ENCODE data around the gene ANKRD9.
"Not testable (repeated sequence)": the region's sequence is repeated elsewhere in the genome, so short reads cannot be mapped to it uniquely, and the experiment has no call there.

Gene ANKRD9, protein sequence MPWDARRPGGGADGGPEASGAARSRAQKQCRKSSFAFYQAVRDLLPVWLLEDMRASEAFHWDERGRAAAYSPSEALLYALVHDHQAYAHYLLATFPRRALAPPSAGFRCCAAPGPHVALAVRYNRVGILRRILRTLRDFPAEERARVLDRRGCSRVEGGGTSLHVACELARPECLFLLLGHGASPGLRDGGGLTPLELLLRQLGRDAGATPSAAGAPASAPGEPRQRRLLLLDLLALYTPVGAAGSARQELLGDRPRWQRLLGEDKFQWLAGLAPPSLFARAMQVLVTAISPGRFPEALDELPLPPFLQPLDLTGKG

DNA sequence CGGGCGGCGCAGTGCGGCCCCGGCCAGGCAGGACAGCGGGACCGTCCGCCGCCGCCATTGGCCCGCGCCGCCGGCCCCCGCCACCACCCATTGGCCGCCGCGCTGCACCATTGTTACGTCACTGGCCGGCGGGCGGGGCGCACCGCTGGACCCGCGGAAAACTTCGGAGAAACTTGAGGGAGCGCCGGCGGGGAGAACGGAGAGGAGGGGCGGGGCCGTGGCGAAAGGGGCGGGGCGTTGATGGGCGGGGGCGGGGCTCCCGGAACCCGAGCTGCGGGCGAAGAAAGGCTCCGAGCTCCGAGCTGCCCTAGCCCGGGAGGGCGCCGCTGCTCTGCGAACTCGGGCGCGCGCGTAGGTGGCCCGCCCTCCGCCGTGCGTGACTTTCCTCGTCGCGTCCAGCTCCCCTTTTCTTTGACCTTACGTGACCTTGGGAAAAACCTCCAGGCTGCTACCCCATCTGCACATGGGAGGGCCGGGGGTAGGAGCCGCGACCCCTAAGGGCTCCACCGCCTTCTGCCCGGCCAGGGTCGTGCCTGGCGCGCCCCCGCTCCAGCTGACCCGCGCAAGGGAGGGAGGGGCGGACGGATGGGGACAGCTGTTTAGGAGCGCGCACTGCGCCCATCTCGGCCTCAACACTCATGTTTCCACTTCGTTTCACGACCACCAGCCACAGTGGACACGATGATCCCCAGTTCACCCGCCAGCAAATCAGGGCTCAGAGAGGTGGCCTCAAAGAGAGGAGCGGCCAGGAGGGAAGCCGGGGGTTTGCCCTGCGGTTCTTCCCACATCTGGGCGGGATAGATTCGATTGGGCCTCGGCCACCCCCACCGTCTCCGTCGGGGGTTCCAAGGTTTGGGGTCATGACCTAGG, at the start of gene ANKRD9:
Gene ANKRD9 (minus strand): TSS at position 31 of the 870 bp plus-strand sequence. CDS start 1,887 bp downstream, outside the sequence.
- DNase-seq (ENCODE audit: low read depth in 2 of 3, low spot score in 2 of 3), result peak; percentile 85 to 89 (median 86)

DNA sequence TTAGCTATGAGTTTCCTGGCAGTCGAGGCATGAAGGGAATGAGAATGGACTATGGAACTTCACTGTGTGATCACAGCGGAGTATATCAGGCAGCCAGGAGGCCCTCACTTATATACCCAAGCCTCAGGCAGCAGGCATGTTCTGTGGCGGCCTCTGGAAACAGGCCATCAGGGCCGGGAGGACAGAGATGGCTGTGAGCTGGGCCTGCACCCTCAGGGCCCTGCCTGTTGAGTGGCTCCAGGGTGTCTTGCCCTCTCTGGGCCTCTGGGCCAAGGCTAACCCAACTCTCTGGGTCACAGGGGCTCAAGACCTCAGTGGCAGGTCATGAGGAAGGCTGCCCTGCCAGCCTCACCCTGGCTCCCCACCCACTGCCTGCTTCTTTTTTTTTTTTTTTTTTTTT, 49.0 kb upstream of the ANKRD9 start:
- no peak for DNase-seq (ENCODE audit: low read depth in 2 of 3, low spot score in 2 of 3)

DNA sequence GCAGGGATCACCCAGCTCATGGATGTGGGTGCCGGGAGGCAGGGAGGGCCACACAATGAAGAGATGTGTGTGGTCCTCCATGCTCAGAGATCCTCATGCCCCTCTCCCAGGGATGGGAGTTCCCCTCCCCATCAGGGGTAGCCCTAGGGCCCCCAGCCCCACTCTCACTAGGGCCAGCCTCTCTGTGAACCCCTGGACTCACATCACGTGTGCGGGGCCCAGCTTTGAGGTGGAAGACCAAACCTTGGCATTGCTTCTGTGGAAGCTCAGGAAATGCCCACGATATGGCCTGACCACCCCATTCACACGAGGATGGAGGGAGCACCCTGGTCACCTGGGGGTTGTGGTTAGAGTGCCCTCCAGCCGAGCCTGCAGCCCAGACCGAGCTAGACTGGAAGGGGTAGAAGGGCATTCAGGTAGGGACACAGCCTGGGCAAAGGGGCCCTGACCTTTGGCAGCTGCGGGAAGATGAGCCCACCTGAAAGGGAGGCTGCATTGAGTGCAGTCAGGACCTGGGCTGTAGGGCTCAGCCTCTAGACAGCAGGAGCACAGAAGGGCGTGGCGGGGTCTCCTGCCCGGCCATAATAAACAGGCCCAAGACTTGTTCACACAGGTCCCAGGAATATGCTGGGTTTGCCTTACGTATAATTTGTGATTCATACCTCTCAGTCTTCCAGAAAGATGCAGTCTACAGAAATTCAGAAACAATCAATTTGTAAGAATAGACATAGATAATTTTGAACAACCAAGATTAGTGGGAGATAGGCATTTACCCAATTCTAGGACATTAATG, 48.1 kb upstream of the ANKRD9 start:
- no peak for DNase-seq (ENCODE audit: low read depth in 2 of 3, low spot score in 2 of 3)

DNA sequence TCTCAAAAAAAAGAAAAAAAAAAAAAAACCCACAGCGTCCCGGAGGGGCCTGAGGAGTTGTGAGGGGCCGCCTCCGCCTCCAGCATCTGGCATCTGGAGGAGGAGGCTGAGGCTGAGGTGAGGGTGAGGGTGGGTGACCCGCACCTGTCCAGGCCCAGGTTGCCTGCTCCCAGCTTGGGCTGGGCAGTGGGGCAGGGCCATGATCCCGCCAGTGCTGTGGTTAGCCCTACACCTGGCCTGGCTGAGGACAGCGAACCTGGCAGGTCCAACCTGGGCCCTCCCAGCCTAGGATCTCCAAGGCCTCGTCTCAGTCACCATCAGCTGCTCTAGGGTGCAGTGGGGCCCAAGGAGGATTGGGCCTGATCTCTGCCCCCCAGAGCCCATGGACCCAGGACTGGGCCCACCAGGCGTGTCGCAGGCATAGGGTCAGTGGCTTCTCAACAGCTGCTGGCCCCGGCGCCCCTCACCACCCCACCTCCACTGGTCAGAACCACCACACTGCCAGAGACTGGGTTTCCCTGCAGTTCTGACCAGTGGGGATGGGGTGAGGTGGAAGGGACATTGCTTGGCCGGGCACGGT, 46.6 kb upstream of the ANKRD9 start:
- no peak for DNase-seq (ENCODE audit: low read depth in 2 of 3, low spot score in 2 of 3)

DNA sequence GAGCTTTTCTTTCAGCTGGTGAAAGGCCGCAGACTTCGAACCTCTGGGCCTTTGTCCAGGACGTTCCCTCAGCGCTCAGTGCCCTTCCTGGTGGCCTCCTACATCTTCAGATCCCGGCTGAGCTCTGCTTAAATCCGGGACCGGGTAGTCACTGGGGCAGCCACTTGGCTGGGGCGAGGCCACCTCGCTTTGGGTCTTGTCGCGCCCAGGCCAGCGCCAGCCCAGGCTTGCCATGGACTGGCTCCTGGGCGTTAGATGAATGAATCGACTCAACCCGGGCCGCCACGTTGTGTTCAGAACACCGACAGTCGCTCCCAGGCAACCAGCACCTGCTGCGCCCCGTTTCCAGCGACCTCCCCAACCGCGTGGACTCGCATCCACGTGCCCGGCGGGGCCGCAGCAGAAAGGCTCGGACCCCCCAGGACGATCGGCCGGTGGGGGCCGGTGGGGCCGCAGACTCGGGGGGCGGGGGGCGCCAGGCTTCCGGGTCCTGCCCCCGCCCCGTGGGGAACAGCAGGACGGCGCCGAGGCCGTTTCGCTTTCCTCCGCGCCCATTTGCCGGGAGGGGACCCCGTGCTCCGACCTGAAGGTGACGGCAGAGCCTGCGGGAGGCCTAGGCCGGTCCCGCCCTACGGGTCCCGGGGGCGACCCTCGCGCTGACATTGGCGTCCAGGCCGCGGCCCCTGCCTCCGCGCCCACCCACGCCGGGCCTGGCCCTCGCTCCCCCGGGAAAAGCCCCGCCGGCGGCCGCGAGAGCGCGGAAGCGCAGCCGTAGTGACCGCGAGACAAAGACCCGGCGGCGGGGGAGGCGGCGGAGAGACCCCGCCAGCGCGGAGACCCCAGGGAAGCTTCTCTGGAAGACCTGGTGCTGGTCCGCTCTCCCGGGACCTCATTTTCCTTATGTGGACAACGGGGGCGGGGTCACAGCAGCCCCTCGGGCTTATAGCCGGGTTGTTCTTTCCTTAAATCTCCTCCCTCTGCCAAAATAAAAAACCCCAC, 45.5 kb upstream of the ANKRD9 start:
- DNase-seq (ENCODE audit: low read depth in 2 of 3, low spot score in 2 of 3), result peak; percentile 13 to 36 (median 34)

DNA sequence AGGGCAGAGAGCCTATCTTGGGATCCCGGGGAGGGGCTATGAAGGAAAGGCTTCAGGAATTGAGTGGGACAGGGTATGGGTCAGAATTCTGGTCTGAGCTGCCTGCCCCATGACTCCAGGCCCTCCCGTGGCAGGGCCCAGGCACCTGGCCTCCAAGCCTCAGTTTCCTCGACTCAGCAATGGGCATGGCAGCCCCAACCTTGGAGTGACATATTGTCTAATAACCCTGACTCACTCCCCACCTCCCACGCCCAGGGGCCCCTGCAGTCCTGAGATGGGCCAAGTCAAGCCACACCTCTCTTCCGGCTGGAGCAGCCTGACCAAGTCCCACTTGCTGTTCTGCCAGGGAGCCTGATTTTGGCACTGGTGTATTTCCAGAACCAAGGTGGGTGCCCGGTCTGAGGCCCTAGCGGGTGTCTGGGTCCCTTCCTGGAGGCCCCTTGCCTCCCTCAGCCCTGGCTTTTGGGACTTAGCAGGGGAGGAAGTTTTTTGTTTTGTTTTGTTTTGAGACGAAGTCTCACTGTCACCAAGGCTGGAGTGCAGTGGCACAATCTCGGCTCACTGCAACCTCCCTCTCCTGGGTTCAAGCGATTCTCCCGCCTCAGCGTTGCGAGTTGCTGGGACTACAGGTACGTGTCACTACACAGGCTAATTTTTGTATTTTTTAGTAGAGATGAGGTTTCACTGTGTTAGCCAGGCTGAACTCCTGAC, 42.6 kb upstream of the ANKRD9 start:
- DNase-seq (ENCODE audit: low read depth in 2 of 3, low spot score in 2 of 3), result peak in 1 of 3 experiments; percentile 10

DNA sequence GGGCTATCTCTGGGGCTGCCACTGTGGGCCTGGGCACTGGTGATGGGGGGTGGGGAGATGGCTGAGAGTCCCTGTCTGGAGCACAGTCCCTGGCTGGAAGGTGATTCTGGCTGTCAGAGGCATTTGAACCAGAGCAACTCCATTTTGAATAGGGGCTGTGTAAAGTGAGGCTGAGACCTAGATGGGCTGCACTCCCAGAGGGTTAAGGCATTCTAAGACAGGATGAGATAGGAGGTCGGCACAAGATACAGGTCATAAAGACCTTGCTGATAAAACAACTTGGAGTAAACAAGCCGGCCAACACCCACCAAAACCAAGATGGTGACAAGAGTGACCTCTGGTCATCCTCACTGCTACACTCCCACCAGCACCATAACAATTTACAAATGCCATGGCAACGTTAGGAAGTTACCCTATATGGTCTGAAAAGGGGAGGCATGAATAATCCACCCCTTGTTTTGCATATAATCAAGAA, 41.4 kb upstream of the ANKRD9 start:
- not testable (repeated sequence) for DNase-seq (ENCODE audit: low read depth in 2 of 3, low spot score in 2 of 3)

DNA sequence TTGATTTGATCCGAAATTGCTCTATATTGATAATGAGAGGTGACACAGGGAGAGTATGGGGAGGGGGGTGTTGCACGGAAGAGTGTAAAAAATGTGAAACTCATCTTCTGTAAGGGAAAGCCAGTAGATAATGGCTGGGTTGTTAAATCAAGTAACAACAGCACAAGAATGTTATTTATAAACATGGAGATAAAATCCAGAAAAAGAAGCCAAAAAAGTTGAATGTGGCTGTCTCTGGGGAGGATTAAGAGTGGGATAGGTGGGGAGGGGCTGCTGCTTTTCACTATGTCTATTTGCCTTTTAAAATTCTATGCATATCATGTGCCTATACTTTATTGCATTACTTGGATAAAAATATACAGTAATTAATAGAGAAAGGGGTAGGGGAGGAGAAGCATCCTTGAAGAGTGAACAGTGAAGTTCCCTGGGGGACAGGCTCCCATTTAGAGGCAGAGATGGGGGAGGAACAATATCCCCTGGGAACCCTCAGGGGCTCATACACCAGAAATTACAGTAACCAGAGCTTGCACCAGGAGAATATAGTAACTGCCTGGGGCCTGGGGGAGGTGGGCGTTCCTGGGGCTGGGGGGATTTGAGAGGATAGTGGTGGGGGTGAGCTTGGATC, 39.2 kb upstream of the ANKRD9 start:
- no peak for DNase-seq (ENCODE audit: low read depth in 2 of 3, low spot score in 2 of 3)

DNA sequence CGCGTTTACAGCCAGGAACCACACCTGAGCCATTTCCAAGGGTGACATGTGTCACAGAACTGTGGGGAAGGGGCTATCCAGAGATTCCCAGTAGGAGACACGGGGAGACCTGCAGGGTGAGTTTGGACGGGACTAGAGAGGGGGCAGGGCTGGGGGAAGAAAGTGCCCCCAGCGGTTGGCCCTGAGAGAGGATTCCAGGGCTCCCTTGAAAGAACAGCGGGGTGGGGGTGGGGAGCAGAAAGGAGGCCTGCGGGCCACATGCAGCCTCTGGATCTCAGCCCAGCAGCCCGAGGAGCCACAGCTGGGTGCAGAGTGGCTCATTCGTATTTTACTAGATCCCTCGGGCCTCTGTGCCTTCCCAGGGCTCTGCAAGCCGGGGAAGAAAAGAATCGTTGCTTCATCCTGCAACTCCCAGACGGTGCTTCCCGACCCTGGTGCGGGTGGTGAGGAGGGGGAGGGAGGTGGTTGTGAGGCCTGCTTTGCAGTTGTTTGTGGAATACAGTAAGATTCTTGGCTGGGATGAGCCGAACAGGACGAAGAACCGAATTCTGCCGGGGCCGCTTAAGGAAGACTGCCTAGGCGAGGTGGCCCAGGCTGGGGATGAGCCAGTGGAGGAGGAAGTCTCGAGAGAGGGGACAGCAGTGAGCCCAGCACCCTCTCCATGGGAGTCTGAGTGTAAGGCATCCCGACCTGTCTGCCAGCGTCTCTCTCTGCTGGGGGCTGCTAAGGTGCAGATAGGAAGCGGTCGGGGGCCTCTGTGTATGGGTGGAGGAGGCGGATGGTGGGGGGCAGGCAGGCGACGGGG, 36.1 kb upstream of the ANKRD9 start:
- DNase-seq (ENCODE audit: low read depth in 2 of 3, low spot score in 2 of 3), result no peak

DNA sequence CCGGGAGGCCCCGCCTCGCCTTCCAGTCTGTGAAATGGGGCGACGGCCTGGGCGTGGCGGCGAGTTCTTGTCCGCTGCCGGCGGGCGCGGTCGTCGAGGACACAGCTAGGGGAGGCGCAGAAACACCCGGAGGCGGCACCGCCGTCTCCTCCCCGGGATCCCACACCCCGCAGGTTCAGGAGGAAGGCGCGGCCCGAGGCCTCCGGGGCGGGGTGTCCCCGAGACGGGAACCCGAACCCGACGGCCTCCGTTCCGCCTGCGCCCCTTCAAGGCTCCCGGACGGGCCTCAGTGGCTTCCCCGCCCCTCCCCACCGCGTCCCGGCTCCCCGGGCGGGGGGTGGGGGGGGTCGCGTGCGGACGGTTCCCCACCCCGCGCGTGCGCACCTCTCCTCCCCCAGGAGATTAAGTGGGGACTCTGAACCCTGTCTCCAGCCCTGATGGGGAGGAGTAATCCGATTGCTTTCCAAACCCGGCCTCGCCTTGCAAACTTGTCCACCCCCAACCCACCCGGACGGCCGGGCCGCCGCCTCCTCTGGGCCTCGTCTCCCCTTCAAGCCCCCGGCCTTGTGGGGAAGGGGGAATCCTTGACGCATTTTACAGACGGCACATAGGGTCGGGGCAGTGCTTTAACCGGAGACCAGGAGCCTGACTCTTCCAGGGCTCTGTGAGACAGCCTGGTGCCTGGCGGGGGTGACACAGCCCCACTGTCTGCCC, 35.3 kb upstream of the ANKRD9 start:
- no peak for DNase-seq (ENCODE audit: low read depth in 2 of 3, low spot score in 2 of 3)

DNA sequence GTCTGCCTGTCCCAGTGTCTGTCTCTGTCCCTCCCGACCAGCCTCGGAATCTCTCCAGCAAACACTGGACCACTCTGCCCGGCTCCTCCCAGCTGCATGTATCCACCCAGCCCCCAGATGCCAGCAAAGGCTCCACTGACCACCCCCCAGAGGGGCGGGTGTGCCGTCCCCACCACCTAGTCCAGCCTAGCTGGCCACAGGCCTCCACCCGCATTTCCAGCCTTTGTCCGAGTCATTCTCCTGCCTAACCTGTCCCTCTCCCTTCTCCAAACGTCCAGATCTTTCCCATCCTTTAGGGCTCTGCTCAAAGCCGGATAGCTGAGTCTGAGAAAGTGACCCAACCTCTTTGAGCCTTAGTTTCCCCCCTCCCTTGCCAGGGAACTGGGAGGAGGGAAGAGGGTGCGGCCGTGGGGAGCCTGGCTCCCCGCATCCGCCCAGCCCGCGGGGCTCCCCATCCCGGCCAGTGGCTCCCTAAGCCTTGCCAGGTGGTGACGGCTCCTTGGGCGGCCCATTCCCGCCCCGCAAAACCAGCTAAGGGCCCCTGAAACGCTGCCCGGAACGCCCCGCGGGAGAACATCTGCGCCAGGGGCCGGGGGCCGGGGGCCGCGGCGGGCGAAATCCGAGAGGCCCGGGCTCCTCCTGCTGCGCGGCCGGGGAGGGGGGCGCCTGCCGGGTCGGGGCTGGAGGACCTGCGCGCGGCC, 34.6 kb upstream of the ANKRD9 start:
- DNase-seq (ENCODE audit: low read depth in 2 of 3, low spot score in 2 of 3), result no peak

DNA sequence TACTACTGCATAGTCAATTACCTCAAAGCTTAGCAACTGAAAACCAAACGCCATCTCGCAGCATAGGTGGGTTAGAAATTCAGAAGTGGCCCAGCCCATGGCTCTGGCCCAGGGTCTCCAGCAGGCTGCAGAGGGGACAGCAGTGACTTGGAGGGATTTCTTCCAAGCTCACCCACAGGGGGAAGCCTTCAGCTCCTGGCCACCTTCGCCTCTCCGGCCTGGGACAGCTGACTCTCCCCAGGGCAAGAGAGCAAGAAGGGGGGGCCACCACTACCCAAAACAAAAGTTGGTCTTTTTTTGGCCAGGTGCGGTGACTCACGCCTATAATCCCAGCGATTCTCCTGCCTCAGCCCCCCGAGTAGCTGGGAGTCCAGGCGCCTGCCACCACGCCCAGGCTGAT, 32.2 kb upstream of the ANKRD9 start:
- no peak for DNase-seq (ENCODE audit: low read depth in 2 of 3, low spot score in 2 of 3)

DNA sequence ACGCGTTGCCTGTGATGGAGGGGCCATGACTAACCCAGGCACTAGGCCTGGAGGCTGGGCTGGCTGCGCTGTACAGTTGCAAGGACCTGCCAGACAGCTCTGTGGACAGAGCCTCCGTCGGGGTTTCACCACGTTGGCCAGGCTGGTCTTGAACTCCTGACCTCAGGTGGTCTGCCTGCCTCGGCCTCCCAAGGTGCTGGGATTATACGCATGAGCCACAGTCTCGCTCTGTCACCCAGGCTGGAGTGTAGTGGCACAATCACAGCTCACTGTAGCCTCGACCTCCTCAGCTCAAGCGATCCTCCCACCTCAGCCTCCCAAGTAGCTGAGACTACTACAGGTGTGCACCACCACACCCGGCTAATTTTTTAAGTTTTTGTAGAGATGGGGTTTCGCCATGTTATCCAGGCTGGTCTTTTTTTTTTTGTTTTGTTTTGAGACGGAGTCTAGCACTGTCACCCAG, 31.5 kb upstream of the ANKRD9 start:
- not testable (repeated sequence) for DNase-seq (ENCODE audit: low read depth in 2 of 3, low spot score in 2 of 3)

DNA sequence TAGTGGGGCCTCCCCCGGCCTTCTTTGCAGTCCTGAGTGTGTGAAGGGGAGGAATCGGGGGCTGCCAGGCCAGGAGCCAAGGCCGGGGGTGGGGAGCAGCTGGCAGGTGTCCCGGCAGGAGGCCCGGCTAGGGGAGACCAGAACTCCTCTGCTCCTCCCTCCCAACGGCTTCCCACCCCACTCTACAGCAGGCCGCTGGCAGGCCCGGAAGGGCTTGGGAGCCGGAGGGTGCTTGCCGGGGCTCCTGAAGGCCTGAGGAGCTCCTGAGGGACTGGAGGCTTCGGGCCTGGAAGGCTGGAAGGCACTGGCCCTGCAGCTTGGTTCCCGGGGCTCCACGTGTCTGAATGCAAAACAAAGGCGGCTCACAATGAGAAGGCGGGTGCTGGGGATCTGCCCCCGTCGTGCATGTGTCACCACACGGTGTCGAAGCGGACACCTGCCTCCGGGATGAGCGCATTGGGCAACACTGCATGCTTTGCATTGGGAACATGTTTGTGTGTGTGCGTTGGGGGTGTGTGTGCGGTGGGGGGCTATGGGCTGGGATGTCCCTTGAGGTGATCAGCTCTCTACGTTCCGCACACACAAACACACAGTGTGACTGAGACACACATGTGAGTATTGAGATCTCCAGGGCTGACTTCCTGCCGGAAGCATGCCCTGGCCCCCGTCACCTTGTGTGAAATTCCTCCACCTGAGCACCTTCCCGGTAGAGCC, 30.9 kb upstream of the ANKRD9 start:
- no peak for DNase-seq (ENCODE audit: low read depth in 2 of 3, low spot score in 2 of 3)

DNA sequence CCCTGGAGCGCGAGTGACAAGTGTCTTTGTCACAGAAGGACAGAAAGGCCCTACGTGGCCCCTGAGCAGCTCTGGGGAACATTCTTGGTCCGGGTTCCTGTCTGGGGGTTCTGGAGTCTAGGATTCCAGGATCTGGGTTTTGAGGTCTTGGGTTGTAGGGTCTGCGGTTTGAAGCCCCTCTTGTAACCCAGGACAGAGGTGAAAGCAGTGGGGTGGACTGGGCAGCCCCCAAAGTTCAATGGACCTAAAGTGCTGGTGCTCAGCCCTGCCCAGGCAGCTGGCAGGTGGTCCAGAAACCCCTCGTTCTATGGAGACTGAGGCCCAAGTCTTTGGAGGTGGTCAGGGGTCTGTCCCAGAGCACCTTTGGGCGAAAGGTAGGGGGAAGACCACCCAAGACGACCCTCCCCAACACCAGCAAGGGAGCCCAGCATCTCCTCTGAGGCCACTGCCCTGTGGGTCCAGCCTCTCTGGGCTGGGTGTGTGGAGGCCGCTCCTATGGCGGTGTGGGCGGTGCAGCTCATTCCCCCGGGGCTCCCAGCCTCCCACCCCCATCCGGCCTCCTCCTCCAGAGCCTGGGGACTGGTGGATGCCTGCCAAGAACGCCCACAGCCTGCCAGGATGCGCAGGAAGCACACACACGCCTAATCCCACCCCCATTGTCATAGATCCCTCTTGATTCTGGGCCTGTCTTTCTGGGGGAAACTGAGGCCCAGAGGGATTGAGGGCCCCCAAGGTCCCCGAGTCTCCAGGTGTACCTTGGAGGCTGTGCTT, 30.2 kb upstream of the ANKRD9 start:
- no peak for DNase-seq (ENCODE audit: low read depth in 2 of 3, low spot score in 2 of 3)

All from activated CD8-positive, alpha-beta memory T cell treated with anti-CD3 and anti-CD28 coated beads for 48 hours (primary cell).